ENCODE results near the gene TRIM2. TPM values are rescaled to one million over a fixed set of nuclear protein-coding genes. Genes with fewer than 3 reads are reported as not detected.

Gene TRIM2
- polyA plus RNA-seq, 1 donor (not counting 4 experiments of a cell fraction or from before 2014, with no cell fraction given), result 10.6 TPM

DNA sequence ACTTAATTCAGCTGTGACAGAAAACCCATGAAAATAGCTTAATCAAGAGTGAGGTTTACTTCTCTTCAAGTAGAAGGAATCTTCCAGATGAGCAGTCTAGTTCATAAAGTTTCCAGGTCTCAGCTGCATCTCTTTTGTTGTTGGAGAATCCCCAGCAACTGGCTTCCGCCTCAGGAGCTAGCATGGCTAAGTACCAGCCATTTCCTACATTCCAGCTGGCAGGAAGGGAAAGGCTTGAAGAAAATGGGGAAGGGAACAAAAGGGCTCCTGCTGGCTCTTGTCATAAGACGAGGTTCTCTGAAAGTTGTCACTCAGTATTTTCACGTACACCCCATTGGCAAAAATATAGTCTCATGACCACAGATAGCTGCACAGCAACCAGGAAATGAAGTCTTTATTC lies 27.3 kb upstream of the TRIM2 start:
- DNase-seq (ENCODE audit: low read depth, low spot score) (no peak), FAIRE-seq (no peak)
- no peaks in the 10 kb centered on the region for H3K36me3 ChIP-seq (ENCODE audit: control insufficient read depth in 2 of 2, extremely low read depth in 1 of 2, insufficient read depth in 2 of 2, low read length in 2 of 2)
- no peaks in the 10 kb centered on the region for H4K20me1 ChIP-seq (ENCODE audit: control insufficient read depth, extremely low read depth, insufficient read depth, low read length)
- peaks cover 8% of the 10 kb centered on the region for H3K4me1 ChIP-seq (ENCODE audit: control insufficient read depth, extremely low read depth, insufficient read depth, low read length)
- H3K9me3 ChIP-seq (ENCODE audit: control insufficient read depth, low read depth, low read length), result no peaks in the 10 kb centered on the region
- no peak overlapping the region for H2AFZ ChIP-seq (ENCODE audit: control insufficient read depth, low read length)
- no peak overlapping the region for H3K4me3 ChIP-seq (ENCODE audit: control insufficient read depth in 2 of 3, extremely low read depth in 1 of 3, insufficient read depth in 2 of 3, low read depth in 1 of 3, low read length in 3 of 3)
- H3K79me2 ChIP-seq (ENCODE audit: control insufficient read depth, insufficient read depth, low read length), result no peaks in the 10 kb centered on the region
- H3K9ac ChIP-seq (ENCODE audit: control insufficient read depth, extremely low read depth, insufficient read depth, low read length), result no peak overlapping the region
- TF ChIP-seq, protein P1, sequence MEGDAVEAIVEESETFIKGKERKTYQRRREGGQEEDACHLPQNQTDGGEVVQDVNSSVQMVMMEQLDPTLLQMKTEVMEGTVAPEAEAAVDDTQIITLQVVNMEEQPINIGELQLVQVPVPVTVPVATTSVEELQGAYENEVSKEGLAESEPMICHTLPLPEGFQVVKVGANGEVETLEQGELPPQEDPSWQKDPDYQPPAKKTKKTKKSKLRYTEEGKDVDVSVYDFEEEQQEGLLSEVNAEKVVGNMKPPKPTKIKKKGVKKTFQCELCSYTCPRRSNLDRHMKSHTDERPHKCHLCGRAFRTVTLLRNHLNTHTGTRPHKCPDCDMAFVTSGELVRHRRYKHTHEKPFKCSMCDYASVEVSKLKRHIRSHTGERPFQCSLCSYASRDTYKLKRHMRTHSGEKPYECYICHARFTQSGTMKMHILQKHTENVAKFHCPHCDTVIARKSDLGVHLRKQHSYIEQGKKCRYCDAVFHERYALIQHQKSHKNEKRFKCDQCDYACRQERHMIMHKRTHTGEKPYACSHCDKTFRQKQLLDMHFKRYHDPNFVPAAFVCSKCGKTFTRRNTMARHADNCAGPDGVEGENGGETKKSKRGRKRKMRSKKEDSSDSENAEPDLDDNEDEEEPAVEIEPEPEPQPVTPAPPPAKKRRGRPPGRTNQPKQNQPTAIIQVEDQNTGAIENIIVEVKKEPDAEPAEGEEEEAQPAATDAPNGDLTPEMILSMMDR (optimal IDR thresholded peaks at IDR 0.05 in 1 of 3, IDR thresholded peaks at IDR 0.05 in 1 of 3, conservative IDR thresholded peaks at IDR 0.05 in 1 of 3; ENCODE audit: extremely low read depth in 1 of 3, insufficient read depth in 2 of 3, low read length in 3 of 3), result no peak
- TF ChIP-seq EZH2 (IDR thresholded peaks at IDR 0.05; ENCODE audit: low read length), result no peak
- H3K4me2 ChIP-seq (ENCODE audit: control insufficient read depth, extremely low read depth, insufficient read depth, low read depth, low read length), result no peak overlapping the region
- no peak overlapping the region for H3K27ac ChIP-seq (ENCODE audit: control insufficient read depth, insufficient read depth, low read length)
- no peaks in the 10 kb centered on the region for H3K27me3 ChIP-seq (ENCODE audit: control insufficient read depth, extremely low read depth, insufficient read depth, low read length)
- dilution Hi-C loops (cut with MboI; ENCODE audit: extremely low pct_ligation_motif_present, low sequenced_read_pairs), result no loop called here
- H3K9me1 ChIP-seq (ENCODE audit: control insufficient read depth, extremely low read depth, insufficient read depth, low read length), result no peaks in the 10 kb centered on the region

DNA sequence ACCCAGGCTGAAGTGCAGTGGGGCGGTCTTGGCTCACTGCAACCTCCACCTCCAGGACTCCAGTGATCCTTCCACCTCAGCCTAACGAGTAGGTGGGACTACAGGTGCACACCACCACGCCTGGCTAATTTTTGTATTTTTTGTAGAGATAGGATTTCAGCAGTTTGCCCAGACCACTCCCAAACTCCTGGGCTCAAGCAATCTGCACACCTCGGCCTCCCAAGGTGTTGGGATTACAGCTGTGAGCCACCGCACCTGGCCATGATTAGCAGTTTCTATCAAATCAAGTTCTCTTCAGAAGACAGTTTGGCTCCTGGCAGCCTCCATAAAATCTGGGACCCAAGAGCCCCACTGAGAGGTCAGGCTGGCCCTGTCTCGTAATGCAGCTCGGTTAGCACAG lies 26.4 kb upstream of the TRIM2 start:
- no peak overlapping the region for H3K9ac ChIP-seq (ENCODE audit: control insufficient read depth, extremely low read depth, insufficient read depth, low read length)
- H3K9me3 ChIP-seq (ENCODE audit: control insufficient read depth, low read depth, low read length), result no peaks in the 10 kb centered on the region
- no peaks in the 10 kb centered on the region for H3K9me1 ChIP-seq (ENCODE audit: control insufficient read depth, extremely low read depth, insufficient read depth, low read length)
- H3K27ac ChIP-seq (ENCODE audit: control insufficient read depth, insufficient read depth, low read length), result no peak overlapping the region
- no peak overlapping the region for H3K4me3 ChIP-seq (ENCODE audit: control insufficient read depth in 2 of 3, extremely low read depth in 1 of 3, insufficient read depth in 2 of 3, low read depth in 1 of 3, low read length in 3 of 3)
- peaks cover 10% of the 10 kb centered on the region for H3K4me1 ChIP-seq (ENCODE audit: control insufficient read depth, extremely low read depth, insufficient read depth, low read length)
- no peak for DNase-seq (ENCODE audit: low read depth, low spot score)
- H4K20me1 ChIP-seq (ENCODE audit: control insufficient read depth, extremely low read depth, insufficient read depth, low read length), result no peaks in the 10 kb centered on the region
- H3K79me2 ChIP-seq (ENCODE audit: control insufficient read depth, insufficient read depth, low read length), result no peaks in the 10 kb centered on the region
- no peak for FAIRE-seq
- H3K36me3 ChIP-seq (ENCODE audit: control insufficient read depth in 2 of 2, extremely low read depth in 1 of 2, insufficient read depth in 2 of 2, low read length in 2 of 2), result no peaks in the 10 kb centered on the region
- H2AFZ ChIP-seq (ENCODE audit: control insufficient read depth, low read length), result no peak overlapping the region
- dilution Hi-C loops (cut with MboI; ENCODE audit: extremely low pct_ligation_motif_present, low sequenced_read_pairs), result no loop called here
- TF ChIP-seq EZH2 (IDR thresholded peaks at IDR 0.05; ENCODE audit: low read length), result no peak
- TF ChIP-seq, protein P1 (optimal IDR thresholded peaks at IDR 0.05 in 1 of 3, IDR thresholded peaks at IDR 0.05 in 1 of 3, conservative IDR thresholded peaks at IDR 0.05 in 1 of 3; ENCODE audit: extremely low read depth in 1 of 3, insufficient read depth in 2 of 3, low read length in 3 of 3), result no peak
- H3K27me3 ChIP-seq (ENCODE audit: control insufficient read depth, extremely low read depth, insufficient read depth, low read length), result no peaks in the 10 kb centered on the region
- H3K4me2 ChIP-seq (ENCODE audit: control insufficient read depth, extremely low read depth, insufficient read depth, low read depth, low read length), result no peak overlapping the region
